ENCODE measurements around the gene FAM107B. TPM values are rescaled to one million over a fixed set of nuclear protein-coding genes. Genes with fewer than 3 reads are reported as not detected.

Gene FAM107B
- total RNA-seq, 1 donor = 17.7 TPM

GRCh38 chr10:14481014-14481413, 293.7 kb downstream of the FAM107B start:
- TF ChIP-seq, protein P1, sequence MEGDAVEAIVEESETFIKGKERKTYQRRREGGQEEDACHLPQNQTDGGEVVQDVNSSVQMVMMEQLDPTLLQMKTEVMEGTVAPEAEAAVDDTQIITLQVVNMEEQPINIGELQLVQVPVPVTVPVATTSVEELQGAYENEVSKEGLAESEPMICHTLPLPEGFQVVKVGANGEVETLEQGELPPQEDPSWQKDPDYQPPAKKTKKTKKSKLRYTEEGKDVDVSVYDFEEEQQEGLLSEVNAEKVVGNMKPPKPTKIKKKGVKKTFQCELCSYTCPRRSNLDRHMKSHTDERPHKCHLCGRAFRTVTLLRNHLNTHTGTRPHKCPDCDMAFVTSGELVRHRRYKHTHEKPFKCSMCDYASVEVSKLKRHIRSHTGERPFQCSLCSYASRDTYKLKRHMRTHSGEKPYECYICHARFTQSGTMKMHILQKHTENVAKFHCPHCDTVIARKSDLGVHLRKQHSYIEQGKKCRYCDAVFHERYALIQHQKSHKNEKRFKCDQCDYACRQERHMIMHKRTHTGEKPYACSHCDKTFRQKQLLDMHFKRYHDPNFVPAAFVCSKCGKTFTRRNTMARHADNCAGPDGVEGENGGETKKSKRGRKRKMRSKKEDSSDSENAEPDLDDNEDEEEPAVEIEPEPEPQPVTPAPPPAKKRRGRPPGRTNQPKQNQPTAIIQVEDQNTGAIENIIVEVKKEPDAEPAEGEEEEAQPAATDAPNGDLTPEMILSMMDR (IDR thresholded peaks at IDR 0.05; ENCODE audit: insufficient read depth, low read depth, low read length) = no peak
- no peak for DNase-seq (ENCODE audit: low read depth)
- no peak overlapping the region for H3K4me3 ChIP-seq (ENCODE audit: low read depth, low read length)

DNA sequence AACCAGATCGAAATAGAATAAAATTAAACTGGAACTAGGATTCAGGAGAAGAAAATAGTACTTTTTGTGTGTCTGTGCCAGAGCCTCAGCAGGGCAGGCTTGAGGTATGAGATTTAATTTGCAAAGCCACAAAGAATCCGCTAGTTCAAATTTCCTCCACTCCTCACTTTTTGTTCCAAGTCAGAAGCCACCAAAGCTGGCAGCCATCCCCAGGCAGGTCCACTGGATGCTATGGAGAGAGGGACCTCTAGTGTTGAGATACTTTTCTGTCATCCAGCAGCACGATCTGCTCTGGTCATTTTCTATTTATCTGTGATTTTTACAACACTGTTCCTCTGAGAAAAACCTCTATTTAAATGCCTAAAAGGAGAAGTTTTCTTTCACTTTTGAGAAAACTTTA, 296.1 kb downstream of the FAM107B start:
- DNase-seq (ENCODE audit: low read depth) = peak; percentile 63
- TF ChIP-seq, protein P1 (IDR thresholded peaks at IDR 0.05; ENCODE audit: insufficient read depth, low read depth, low read length) = peak; percentile 69
- no peak overlapping the region for H3K4me3 ChIP-seq (ENCODE audit: low read depth, low read length)

- H3K4me3 ChIP-seq (ENCODE audit: low read depth, low read length) = no peak overlapping the region
- no peak for DNase-seq (ENCODE audit: low read depth)
Observed at GRCh38 chr10:14478201-14478600, 296.5 kb downstream of the FAM107B start.

GRCh38 chr10:14477408-14477710, 297.3 kb downstream of the FAM107B start:
- TF ChIP-seq, protein P1 (IDR thresholded peaks at IDR 0.05; ENCODE audit: insufficient read depth, low read depth, low read length) = no peak
- DNase-seq (ENCODE audit: low read depth) = no peak
- H3K4me3 ChIP-seq (ENCODE audit: low read depth, low read length) = no peak overlapping the region

More at GRCh38 chr10:14478201-14478600, 296.5 kb downstream of the FAM107B start:
- TF ChIP-seq, protein P1 (IDR thresholded peaks at IDR 0.05; ENCODE audit: insufficient read depth, low read depth, low read length) = no peak

DNA sequence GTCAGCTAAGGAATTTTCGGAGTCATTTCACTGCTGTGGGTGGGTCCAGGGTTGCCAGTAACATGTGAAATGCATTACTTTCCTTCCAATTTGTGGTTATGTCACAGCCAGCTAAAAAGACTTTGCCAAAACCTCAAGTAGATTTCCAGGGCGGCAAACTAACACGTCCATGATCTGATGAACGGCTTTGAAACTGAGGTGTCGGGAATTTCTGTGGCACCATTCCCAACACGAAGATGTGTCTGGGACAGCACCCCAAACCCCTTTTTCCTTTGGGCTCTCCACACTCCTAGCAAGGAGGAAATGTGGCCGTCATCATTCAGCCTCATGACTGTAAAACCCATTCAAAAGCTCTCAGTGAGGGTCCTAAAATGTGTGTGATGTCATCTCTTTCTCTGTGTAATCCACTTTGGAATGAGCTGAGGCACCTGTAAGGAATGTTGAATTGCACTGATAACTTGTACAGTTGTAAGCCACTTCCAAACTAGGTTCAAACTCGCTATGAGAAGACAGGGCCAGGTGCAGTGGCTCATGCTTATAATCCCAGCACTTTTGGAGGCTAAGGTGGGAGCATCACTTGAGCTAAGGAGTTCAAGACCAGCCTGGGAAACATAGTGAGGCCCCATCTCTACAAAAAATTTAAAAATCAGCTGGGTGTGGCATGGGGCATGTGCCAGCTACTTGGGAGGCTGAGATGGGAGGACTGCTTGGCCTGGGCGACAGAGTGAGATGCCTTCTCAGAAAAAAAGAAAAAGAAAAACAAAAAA, 297.9 kb downstream of the FAM107B start:
- no peak for DNase-seq (ENCODE audit: low read depth)
- no peak overlapping the region for H3K4me3 ChIP-seq (ENCODE audit: low read depth, low read length)
- TF ChIP-seq, protein P1 (IDR thresholded peaks at IDR 0.05; ENCODE audit: insufficient read depth, low read depth, low read length) = no peak

- TF ChIP-seq, protein P1 (IDR thresholded peaks at IDR 0.05; ENCODE audit: insufficient read depth, low read depth, low read length) = no peak
- no peak overlapping the region for H3K4me3 ChIP-seq (ENCODE audit: low read depth, low read length)
- no peak for DNase-seq (ENCODE audit: low read depth)
Observed at GRCh38 chr10:14476006-14476405, 298.7 kb downstream of the FAM107B start.

DNA sequence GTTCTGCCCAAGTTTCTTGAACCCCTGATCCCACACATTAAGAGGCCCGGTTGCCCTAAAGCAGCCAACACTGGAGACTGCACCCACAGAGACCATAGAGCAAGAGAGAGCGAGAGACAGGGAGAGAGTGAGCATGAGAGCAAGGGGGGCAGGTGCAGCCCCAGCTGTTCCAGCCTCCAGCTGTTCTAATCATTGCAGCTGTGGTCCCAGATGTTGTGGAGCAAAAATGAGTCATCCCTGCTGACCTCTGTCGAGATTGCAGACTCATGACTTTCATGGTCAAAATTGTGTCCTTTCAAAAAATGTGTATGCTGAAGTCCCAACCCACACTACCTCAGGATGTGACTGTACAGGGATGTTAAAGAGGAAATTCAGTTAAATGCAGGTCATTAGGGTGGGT, 300.0 kb downstream of the FAM107B start:
- TF ChIP-seq, protein P1 (IDR thresholded peaks at IDR 0.05; ENCODE audit: insufficient read depth, low read depth, low read length) = no peak
- no peak overlapping the region for H3K4me3 ChIP-seq (ENCODE audit: low read depth, low read length)
- DNase-seq (ENCODE audit: low read depth) = peak; percentile 10
